DLD1 (cell line): Measurements from ENCODE around the gene CD68.

Source experiments
- in situ Hi-C: cut with HindIII; loops from 2 replicates; pipeline ENCODE4 v1.10.0; 2017; ENCODE audit warnings: low sequenced_read_pairs

The CD68 gene

GRCh38 chr17:7579001-7579833 is at the start of gene CD68:
CD68 (plus strand) TSS chr17:7579638; CDS start chr17:7579678, 40 bp downstream.
- in situ Hi-C loops, result no loop called here

- in situ Hi-C loops, result no loop called here
Measured at GRCh38 chr17:7530023-7530900, 49.2 kb upstream of the CD68 start.

GRCh38 chr17:7538050-7538449 is 41.4 kb upstream of the CD68 start:
- in situ Hi-C loops, result no loop called here

GRCh38 chr17:7538891-7539545 is 40.4 kb upstream of the CD68 start:
- in situ Hi-C loops, result no loop called here

- in situ Hi-C loops, result no loop called here
Measured at GRCh38 chr17:7541074-7541621, 38.3 kb upstream of the CD68 start.

- in situ Hi-C loops, result no loop called here
Measured at GRCh38 chr17:7544911-7545310, 34.5 kb upstream of the CD68 start.

GRCh38 chr17:7548585-7549400 is 30.6 kb upstream of the CD68 start, which contains the start of gene TNFSF12:
TNFSF12 (plus strand) TSS chr17:7549058; CDS start chr17:7549154, 96 bp downstream.
- in situ Hi-C loops, result no loop called here

GRCh38 chr17:7549401-7550055 is 29.9 kb upstream of the CD68 start:
- in situ Hi-C loops, result no loop called here

- in situ Hi-C loops, result no loop called here
Measured at GRCh38 chr17:7550344-7550743, 29.1 kb upstream of the CD68 start.

- in situ Hi-C loops, result no loop called here
Measured at GRCh38 chr17:7551396-7551795, 28.0 kb upstream of the CD68 start.

GRCh38 chr17:7552621-7553051 is 26.8 kb upstream of the CD68 start:
- in situ Hi-C loops, result no loop called here

GRCh38 chr17:7553356-7553755 is 26.1 kb upstream of the CD68 start:
- in situ Hi-C loops, result no loop called here

- in situ Hi-C loops, result no loop called here
Measured at GRCh38 chr17:7555320-7555948, 24.0 kb upstream of the CD68 start.

GRCh38 chr17:7556627-7557026 is 22.8 kb upstream of the CD68 start:
- in situ Hi-C loops, result no loop called here

GRCh38 chr17:7557147-7557764 is 22.2 kb upstream of the CD68 start:
- in situ Hi-C loops, result no loop called here

GRCh38 chr17:7557775-7558543 is 21.5 kb upstream of the CD68 start:
- in situ Hi-C loops, result no loop called here

- in situ Hi-C loops, result no loop called here
Measured at GRCh38 chr17:7558544-7559319, 20.7 kb upstream of the CD68 start, which contains the start of gene TNFSF13. TNFSF13 (plus strand) TSS chr17:7558750; CDS start chr17:7559040, 290 bp downstream.
